Medulla oblongata (tissue), 1 donor: ENCODE measurements around the gene DNAJC5.

Experiments
- DNase-seq: peaks from one replicate; pipeline ENCODE4 v3.0.0-alpha.2; 2015; ENCODE audit errors: extremely low spot score

The DNAJC5 gene

GRCh38 chr20:63884506-63885263 is 10.2 kb upstream of the DNAJC5 start:
- DNase-seq: peak; percentile 52

- no peak for DNase-seq
Observed at GRCh38 chr20:63885264-63886053, 9.5 kb upstream of the DNAJC5 start.

DNA sequence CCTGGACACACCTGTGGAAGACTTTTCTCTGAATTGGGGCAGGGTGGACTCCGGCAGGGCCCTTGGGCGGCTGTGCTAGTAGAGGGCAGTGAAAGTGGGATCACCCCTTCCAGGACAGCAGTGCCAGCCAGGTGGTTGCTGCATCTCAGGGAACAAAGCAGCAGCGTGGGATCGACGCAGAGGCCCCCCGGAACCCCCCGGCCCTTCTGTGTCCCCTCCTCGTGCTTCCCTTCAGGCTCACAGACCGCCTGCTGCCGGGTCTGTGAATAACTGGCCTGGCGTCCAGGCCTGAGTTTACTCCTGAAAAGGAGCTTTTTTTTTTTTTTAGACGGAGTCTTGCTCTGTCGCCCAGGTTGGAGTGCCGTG is 8.9 kb upstream of the DNAJC5 start:
- no peak for DNase-seq

- no peak for DNase-seq
Observed at GRCh38 chr20:63886921-63887320, 8.0 kb upstream of the DNAJC5 start.

- DNase-seq: no peak
Observed at GRCh38 chr20:63889241-63890200, 5.4 kb upstream of the DNAJC5 start.

GRCh38 chr20:63890201-63890576 is 4.7 kb upstream of the DNAJC5 start:
- no peak for DNase-seq

GRCh38 chr20:63890616-63891015 is 4.3 kb upstream of the DNAJC5 start:
- no peak for DNase-seq

GRCh38 chr20:63891061-63892002 is 3.6 kb upstream of the DNAJC5 start:
- no peak for DNase-seq

DNA sequence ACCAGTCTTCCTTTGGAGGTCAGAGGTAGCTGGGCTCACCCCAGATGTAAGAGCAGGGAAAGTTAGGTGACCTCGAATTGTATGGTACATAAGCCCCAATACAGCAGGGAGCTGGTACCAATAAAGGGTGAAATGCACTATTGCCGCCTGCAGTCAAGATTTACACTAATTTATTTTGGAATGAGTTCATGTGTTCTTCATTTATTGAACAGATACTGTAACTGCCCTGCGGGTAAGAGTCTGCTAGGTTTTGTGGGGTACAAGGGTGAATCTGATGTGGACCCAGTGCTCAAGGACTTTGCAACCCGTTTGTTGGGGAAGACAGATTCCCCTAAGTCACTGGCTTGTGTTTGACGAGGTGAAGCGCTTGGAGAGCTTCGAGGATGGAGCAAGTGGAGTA is 2.5 kb upstream of the DNAJC5 start:
- DNase-seq: no peak

DNA sequence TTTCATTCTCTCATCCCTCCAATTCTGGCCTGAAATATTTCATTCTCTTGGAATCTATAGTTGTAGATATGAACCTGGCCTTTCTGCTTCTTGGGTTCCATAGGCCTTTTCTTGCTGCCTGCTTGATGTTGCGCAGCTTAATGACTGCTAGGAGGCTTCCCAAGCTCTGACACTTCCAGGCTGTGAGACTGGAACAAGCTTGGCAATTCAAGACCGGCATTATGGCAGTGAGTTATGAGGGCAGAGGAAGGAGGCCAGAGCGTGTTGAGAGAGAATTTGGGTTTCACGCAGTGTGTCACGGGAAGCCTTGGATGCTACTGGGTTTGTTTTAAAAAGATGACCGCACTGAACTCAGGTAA is 948 bp upstream of the DNAJC5 start:
- no peak for DNase-seq

GRCh38 chr20:63895202-63895951 is 451 bp downstream of the DNAJC5 start:
- no peak for DNase-seq

- peak; percentile 38 for DNase-seq
Observed at GRCh38 chr20:63895952-63896263, 982 bp downstream of the DNAJC5 start.

DNA sequence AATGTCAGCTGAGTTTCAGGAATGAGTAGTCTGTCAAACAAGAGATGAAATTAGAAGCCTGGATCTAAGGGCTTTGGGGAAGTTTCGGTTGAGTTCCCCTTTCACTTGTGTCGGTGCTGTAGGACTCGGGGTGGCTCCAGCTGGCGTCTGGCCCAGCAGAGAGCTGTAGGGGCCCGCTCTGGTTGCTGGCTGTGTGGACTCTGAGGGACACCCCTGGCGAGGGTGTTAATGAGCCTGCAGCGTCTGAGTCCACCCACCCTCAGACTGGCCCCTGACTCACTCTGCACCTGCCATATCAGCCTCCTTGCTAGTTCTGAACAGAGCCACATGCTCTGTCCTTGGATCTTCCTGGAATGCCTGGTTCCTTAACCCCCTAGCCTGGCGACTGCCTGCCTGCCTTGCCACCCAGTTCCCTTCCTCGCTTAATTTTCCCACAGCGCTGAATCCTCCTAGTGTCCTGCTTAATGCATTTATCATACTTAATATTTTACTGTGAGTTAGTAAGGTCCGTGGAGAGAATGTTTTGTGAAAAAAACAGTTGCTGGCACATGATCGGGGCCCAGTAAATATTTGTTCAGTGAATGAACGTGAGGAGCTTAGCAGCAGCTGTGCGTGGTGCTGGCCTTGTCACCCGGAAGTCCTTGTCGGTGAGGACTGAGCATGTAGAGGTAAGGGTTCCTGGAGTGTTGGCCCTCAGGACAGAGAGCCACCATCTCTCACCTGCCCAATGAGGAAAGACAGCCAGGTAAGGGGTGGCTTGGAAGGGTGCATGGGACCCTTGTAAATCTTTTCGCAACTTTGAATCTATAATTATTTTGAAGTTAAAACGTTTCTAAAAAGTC is 1.6 kb downstream of the DNAJC5 start:
- DNase-seq: peak; percentile 83

DNA sequence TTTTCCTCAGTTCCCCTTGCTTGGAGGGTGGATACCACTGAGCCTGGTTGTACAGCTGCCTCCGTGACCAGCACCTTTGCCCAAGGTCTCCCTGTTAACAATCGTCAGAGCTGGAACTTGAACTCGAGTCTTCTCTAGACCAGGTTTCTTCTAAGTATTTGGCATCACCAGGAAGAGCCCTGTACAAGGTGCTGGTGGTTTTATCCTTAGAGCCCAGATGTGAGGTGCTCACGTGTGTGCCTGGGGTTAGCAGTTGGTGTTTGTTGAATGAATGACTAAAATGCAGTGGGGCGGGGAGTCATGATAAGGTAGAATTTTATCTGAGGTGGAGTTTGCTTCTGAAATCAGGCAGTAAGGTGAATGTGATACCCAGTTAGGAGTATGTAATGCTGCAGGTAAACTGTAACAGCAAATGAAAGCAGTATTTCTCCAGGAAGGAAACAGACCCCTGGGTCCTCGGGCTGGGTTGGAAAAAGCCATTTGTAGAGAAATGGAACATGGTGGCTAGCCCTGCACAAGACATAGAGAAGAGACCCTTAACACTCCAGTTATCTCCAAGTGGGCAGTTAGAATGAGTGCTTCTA is 3.1 kb downstream of the DNAJC5 start:
- no peak for DNase-seq

- DNase-seq: no peak
Observed at GRCh38 chr20:63898882-63899558, 4.1 kb downstream of the DNAJC5 start.

DNA sequence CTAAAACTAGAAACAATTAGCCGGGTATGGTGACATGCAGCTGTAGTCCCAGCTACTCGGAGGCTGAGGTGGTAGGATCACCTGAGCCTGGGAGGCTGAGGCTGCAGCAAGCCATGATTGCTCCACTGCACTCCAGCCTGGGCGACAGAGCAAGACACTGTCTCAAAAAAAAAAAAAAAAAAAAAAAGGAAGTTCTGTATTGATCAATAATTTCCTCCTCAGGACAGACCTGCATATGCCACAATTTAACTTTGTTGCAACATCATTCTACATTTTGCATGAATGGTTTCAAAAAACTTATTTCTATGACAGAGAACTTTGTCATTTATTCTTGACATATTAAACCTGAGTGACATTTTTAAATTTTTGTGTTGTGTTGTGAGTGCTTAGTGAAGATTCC is 5.5 kb downstream of the DNAJC5 start:
- no peak for DNase-seq

- no peak for DNase-seq
Observed at GRCh38 chr20:63903796-63904561, 9.1 kb downstream of the DNAJC5 start.
